Panc1 (cell line): ENCODE measurements around the gene HCRTR1. TPM values are rescaled to one million over a fixed set of nuclear protein-coding genes. Genes with fewer than 3 reads are reported as not detected.

Experiments
- ATAC-seq: fragments of 200-7000 bp; cut with Tn5 transposase; 2 replicates; pipeline ENCODE4 v1.9.1; 2020; ENCODE audit warnings: mild to moderate bottlenecking, moderate library complexity
- BruUV-seq: library from RNA; stranded (reverse); fragments of 400-500 nt; replicated peaks from 2 replicates; lab custom pipeline; 2021; lab: Mats Ljungman, UMichigan
- CTCF ChIA-PET: fragments of 300-600 bp; sonication (Branson Sonifier 250); formaldehyde crosslinking; loops from one replicate; lab custom pipeline; 2022; ENCODE audit warnings: antibody characterized with exemption; lab: Charles Lee
- POLR2A ChIA-PET: fragments of 300-600 bp; sonication (Branson Sonifier 250); formaldehyde crosslinking; loops from one replicate; lab custom pipeline; 2022; ENCODE audit warnings: antibody characterized with exemption; lab: Charles Lee
- DNase-seq: peaks from one replicate; pipeline ENCODE4 v3.0.0-alpha.2; 2010; ENCODE audit warnings: low read depth, low spot score
- H3K27ac ChIP-seq: 2 replicates; pipeline ENCODE4 v1.5.1; 2011; ENCODE audit warnings: mild to moderate bottlenecking, low read length, inconsistent platforms
- H3K27me3 ChIP-seq: fragments of 200-500 bp; sonication (Bioruptor generic); 2 replicates; pipeline ENCODE4 v1.6.0; 2014; ENCODE audit warnings: low read length, inconsistent platforms; ENCODE audit not compliant: control insufficient read depth, insufficient read depth
- H3K36me3 ChIP-seq: fragments of 200-500 bp; sonication (Bioruptor generic); 2 replicates; pipeline ENCODE4 v1.5.1; 2014; ENCODE audit warnings: inconsistent platforms, mild to moderate bottlenecking, low read length, moderate library complexity; ENCODE audit not compliant: control insufficient read depth, insufficient read depth
- H3K4me1 ChIP-seq: 2 replicates; pipeline ENCODE4 v1.5.1; 2011; ENCODE audit warnings: inconsistent platforms, mild to moderate bottlenecking, low read length, moderate library complexity; ENCODE audit not compliant: control insufficient read depth, insufficient read depth
- H3K4me3 ChIP-seq, 2 experiments: 2 replicates each; pipeline ENCODE4 v1.5.1; 2011 to 2012; ENCODE audit warnings: low read depth in 2 of 2, low read length in 2 of 2, mild to moderate bottlenecking in 2 of 2, inconsistent platforms in 1 of 2, moderate library complexity in 1 of 2
- H3K9me3 ChIP-seq: fragments of 200-500 bp; sonication (Bioruptor generic); 2 replicates; pipeline ENCODE4 v1.5.1; 2014; ENCODE audit warnings: low read depth, mild to moderate bottlenecking, inconsistent platforms, low read length, moderate library complexity; ENCODE audit not compliant: control insufficient read depth, insufficient read depth
- CTCF ChIP-seq: fragments of 450-650 bp; IDR thresholded peaks from 2 replicates; pipeline ENCODE4 v1.5.1; 2017; ENCODE audit warnings: mild to moderate bottlenecking
- POLR2AphosphoS5 ChIP-seq: IDR thresholded peaks from 2 replicates; pipeline ENCODE4 v1.6.1; 2012; ENCODE audit warnings: mild to moderate bottlenecking, low read depth, low read length, moderate library complexity
- REST ChIP-seq, 2 experiments: IDR thresholded peaks; 2 replicates each; pipeline ENCODE4 v1.6.1; 2011 to 2012; ENCODE audit warnings: low read depth in 2 of 2, control low read depth in 1 of 2, low read length in 1 of 2, mild to moderate bottlenecking in 1 of 2, moderate library complexity in 1 of 2; ENCODE audit not compliant: insufficient read depth in 1 of 2
- SIN3A ChIP-seq: IDR thresholded peaks from 2 replicates; pipeline ENCODE4 v1.6.1; 2012; ENCODE audit warnings: low read depth, mild to moderate bottlenecking, low read length, moderate library complexity, borderline replicate concordance; ENCODE audit not compliant: insufficient read depth
- TCF7L2 ChIP-seq: IDR thresholded peaks from 2 replicates; pipeline ENCODE4 v1.6.1; 2011; ENCODE audit warnings: mild to moderate bottlenecking, low read depth, low read length, inconsistent platforms
- in situ Hi-C: cut with HindIII; loops from 2 replicates; pipeline ENCODE4 v1.10.0; 2016; ENCODE audit warnings: low sequenced_read_pairs, low pct_unique_long_range_greater_than_20kb
- intact Hi-C: fragments of 100-400 bp; cut with micrococcal nuclease; formaldehyde crosslinking; loops from one replicate; pipeline ENCODE4 v1.10.0; 2022; ENCODE audit not compliant: unreplicated experiment
- total RNA-seq: library from RNA; stranded (reverse); gene quantifications from one replicate; pipeline ENCODE4 v1.2.1, GENCODE V29; 2021; ENCODE audit not compliant: unreplicated experiment

HCRTR1 gene
- total RNA-seq, 1 experiment from 2014 or later = 0.18 TPM

GRCh38 chr1:31627930-31628559 is 10.6 kb downstream of the HCRTR1 start:
- in situ Hi-C loops (no loop called here), intact Hi-C loops (no loop called here)
- ChIA-PET CTCF (no interaction called here), POLR2A (no interaction called here)
- no peak overlapping the region for H3K27ac ChIP-seq
- H3K9me3 ChIP-seq = no peaks in the 10 kb centered on the region
- no peak overlapping the region for H3K4me3 ChIP-seq
- no peaks in the 10 kb centered on the region for H3K4me1 ChIP-seq
- no peak for DNase-seq
- 0 out of 2 replicates have a peak, but pooled peaks cover 6% of the 10 kb centered on the region for H3K36me3 ChIP-seq
- no peak for ATAC-seq
- H3K27me3 ChIP-seq = no peaks in the 10 kb centered on the region
- TF ChIP-seq POLR2AphosphoS5 (no peak), SIN3A (no peak), CTCF (no peak), REST (IDR thresholded peaks at IDR 0.05; ENCODE audit: insufficient read depth in 1 of 2, low read depth in 2 of 2, low read length in 1 of 2) (no peak), TCF7L2 (no peak)
- BruUV-seq = no TSS peak

GRCh38 chr1:31628931-31629556 is 11.6 kb downstream of the HCRTR1 start:
- in situ Hi-C loops (no loop called here), intact Hi-C loops (no loop called here)
- no peaks in the 10 kb centered on the region for H3K9me3 ChIP-seq
- ATAC-seq = no peak
- no TSS peak for BruUV-seq
- ChIA-PET CTCF (no interaction called here), POLR2A (interaction anchor here (0.8 kb wide), 1 partner anchor 106 kb away, joined by 4 read pairs; no protein-coding TSS in a partner anchor)
- H3K27ac ChIP-seq = no peak overlapping the region
- no peaks in the 10 kb centered on the region for H3K4me1 ChIP-seq
- TF ChIP-seq TCF7L2 (no peak), SIN3A (no peak), POLR2AphosphoS5 (no peak), CTCF (no peak), REST (IDR thresholded peaks at IDR 0.05; ENCODE audit: insufficient read depth in 1 of 2, low read depth in 2 of 2, low read length in 1 of 2) (no peak)
- DNase-seq = no peak
- H3K27me3 ChIP-seq = no peaks in the 10 kb centered on the region
- 0 out of 2 replicates have a peak, but pooled peaks cover 6% of the 10 kb centered on the region for H3K36me3 ChIP-seq
- no peak overlapping the region for H3K4me3 ChIP-seq
